ENCODE results near the gene NGEF.

NGEF gene

GRCh38 chr2:232896111-232896510, 116.9 kb downstream of the NGEF start:
- DNase-seq = no peak

GRCh38 chr2:232894746-232895145, 118.3 kb downstream of the NGEF start:
- DNase-seq = no peak

GRCh38 chr2:232894251-232894650, 118.8 kb downstream of the NGEF start:
- DNase-seq = no peak

GRCh38 chr2:232893834-232894233, 119.2 kb downstream of the NGEF start:
- no peak for DNase-seq

- no peak for DNase-seq
Measured at GRCh38 chr2:232892843-232893242, 120.2 kb downstream of the NGEF start.

- no peak for DNase-seq
Measured at GRCh38 chr2:232892221-232892620, 120.8 kb downstream of the NGEF start.

- DNase-seq = no peak
Measured at GRCh38 chr2:232891621-232892071, 121.4 kb downstream of the NGEF start.

GRCh38 chr2:232890896-232891601, 122.0 kb downstream of the NGEF start:
- DNase-seq = no peak

- no peak for DNase-seq
Measured at GRCh38 chr2:232890536-232890895, 122.5 kb downstream of the NGEF start.

- no peak for DNase-seq
Measured at GRCh38 chr2:232889876-232890401, 123.1 kb downstream of the NGEF start.

- DNase-seq = no peak
Measured at GRCh38 chr2:232888839-232889529, 124.1 kb downstream of the NGEF start.

GRCh38 chr2:232888099-232888836, 124.8 kb downstream of the NGEF start:
- no peak for DNase-seq

- no peak for DNase-seq
Measured at GRCh38 chr2:232887171-232887850, 125.7 kb downstream of the NGEF start.

- DNase-seq = no peak
Measured at GRCh38 chr2:232886632-232887031, 126.4 kb downstream of the NGEF start.

- no peak for DNase-seq
Measured at GRCh38 chr2:232886176-232886575, 126.9 kb downstream of the NGEF start.

- no peak for DNase-seq
Measured at GRCh38 chr2:232885264-232885961, 127.6 kb downstream of the NGEF start.

GRCh38 chr2:232884549-232885263, 128.3 kb downstream of the NGEF start:
- DNase-seq = no peak

- DNase-seq = no peak
Measured at GRCh38 chr2:232884001-232884421, 129.0 kb downstream of the NGEF start.

GRCh38 chr2:232883116-232883721, 129.8 kb downstream of the NGEF start:
- DNase-seq = no peak

- DNase-seq = no peak
Measured at GRCh38 chr2:232882505-232883115, 130.4 kb downstream of the NGEF start.

- DNase-seq = no peak
Measured at GRCh38 chr2:232882085-232882484, 131.0 kb downstream of the NGEF start.

Data from Kasumi-1 (cell line).